ENCODE data around the gene TMEM60.
"Not testable (repeated sequence)": the region's sequence is repeated elsewhere in the genome, so short reads cannot be mapped to it uniquely, and the experiment has no call there.

Gene TMEM60

DNA sequence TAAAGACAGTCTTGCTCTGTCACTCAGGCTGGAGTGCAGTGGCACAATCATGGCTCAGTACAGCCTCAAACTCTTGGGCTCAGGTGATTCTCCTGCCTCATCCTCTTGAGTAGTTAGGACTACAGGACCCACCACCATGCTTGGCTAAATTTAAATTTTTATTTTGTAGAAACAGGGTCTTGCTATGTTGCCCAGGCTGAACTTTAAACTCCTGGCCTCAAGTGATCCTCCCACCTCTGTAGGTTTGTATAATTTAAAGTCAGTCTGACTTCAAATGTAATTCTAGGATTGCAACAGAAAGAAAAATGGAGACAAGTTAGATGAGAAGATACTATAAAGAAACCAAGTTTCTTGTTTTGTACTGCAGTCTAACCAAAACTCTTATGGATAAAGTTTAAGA is 11.5 kb downstream of the TMEM60 start:
- H3K4me1 ChIP-seq (ENCODE audit: control insufficient read depth, insufficient read depth, low read depth, low read length): no peaks in the 10 kb centered on the region
- H3K27me3 ChIP-seq (ENCODE audit: control insufficient read depth in 1 of 2, insufficient read depth in 1 of 2, low read length in 2 of 2): no peaks in the 10 kb centered on the region
- H3K18ac ChIP-seq (ENCODE audit: low read depth in 1 of 2, low read length in 2 of 2): no peak overlapping the region
- no peak overlapping the region for H4K8ac ChIP-seq (ENCODE audit: low read length)
- H3K9ac ChIP-seq (ENCODE audit: low read length): no peak overlapping the region
- H2BK15ac ChIP-seq (ENCODE audit: low read depth, poor library complexity, severe bottlenecking): no peak overlapping the region
- no peak overlapping the region for H3K4me3 ChIP-seq (ENCODE audit: insufficient read depth in 1 of 2, low read depth in 1 of 2, low read length in 2 of 2)
- H3K9me3 ChIP-seq (ENCODE audit: control insufficient read depth, low read length): peaks cover 13% of the 10 kb centered on the region
- peaks cover 0 to 29% of the 10 kb centered on the region in 2 experiments for H3K36me3 ChIP-seq (ENCODE audit: control insufficient read depth in 1 of 2, insufficient read depth in 2 of 2, low read depth in 1 of 2, low read length in 2 of 2)
- no peak overlapping the region for H4K91ac ChIP-seq (ENCODE audit: low read length)
- no peak overlapping the region for H3K27ac ChIP-seq (ENCODE audit: low read length, poor library complexity, severe bottlenecking)
- DNase-seq: no peak
- H2BK120ac ChIP-seq (ENCODE audit: low read depth, low read length): no peak overlapping the region
- no peak overlapping the region for H2AFZ ChIP-seq (ENCODE audit: low read depth, low read length)
- H3K79me1 ChIP-seq (replicated peaks; ENCODE audit: low read length, poor library complexity, severe bottlenecking): peaks cover 3% of the 10 kb centered on the region
- H2BK5ac ChIP-seq (ENCODE audit: low read depth, low read length, poor library complexity, severe bottlenecking): no peak overlapping the region
- no peak overlapping the region for H3K23ac ChIP-seq (ENCODE audit: low read length in 2 of 2)
- no peak overlapping the region for H3K4ac ChIP-seq (ENCODE audit: low read depth in 1 of 2, low read length in 2 of 2)
- H3K14ac ChIP-seq (ENCODE audit: low read length in 2 of 2): no peak overlapping the region
- no peak overlapping the region for H2AK5ac ChIP-seq (ENCODE audit: low read length, severe bottlenecking)
- H3K4me2 ChIP-seq (ENCODE audit: low read length, poor library complexity, severe bottlenecking): no peak overlapping the region
- H2BK12ac ChIP-seq (ENCODE audit: low read length in 2 of 2): no peak overlapping the region

DNA sequence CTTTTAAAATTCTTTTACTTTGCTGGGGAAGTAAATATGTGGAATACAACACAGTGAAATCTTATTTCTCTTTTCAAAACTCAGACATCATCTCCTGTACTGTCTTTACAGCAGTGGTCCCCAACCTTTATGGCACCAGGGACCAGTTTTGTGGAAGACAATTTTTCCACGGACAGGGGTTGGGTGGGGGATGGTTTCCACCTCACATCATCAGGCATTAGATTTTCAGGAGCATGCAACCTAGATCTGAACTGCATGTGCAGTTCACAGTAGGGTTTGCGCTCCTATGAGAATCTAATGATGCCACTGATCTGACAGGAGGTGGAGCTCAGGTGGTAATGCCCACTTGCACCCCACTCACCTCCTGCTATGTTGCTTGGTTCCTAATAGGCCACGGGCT is 12.2 kb downstream of the TMEM60 start:
- H4K91ac ChIP-seq (ENCODE audit: low read length): no peak overlapping the region
- H3K23ac ChIP-seq (ENCODE audit: low read length in 2 of 2): no peak overlapping the region
- no peak overlapping the region for H3K4me2 ChIP-seq (ENCODE audit: low read length, poor library complexity, severe bottlenecking)
- no peak overlapping the region for H3K14ac ChIP-seq (ENCODE audit: low read length in 2 of 2)
- H3K27me3 ChIP-seq (ENCODE audit: control insufficient read depth in 1 of 2, insufficient read depth in 1 of 2, low read length in 2 of 2): no peaks in the 10 kb centered on the region
- no peaks in the 10 kb centered on the region for H3K4me1 ChIP-seq (ENCODE audit: control insufficient read depth, insufficient read depth, low read depth, low read length)
- H4K8ac ChIP-seq (ENCODE audit: low read length): no peak overlapping the region
- no peak overlapping the region for H3K18ac ChIP-seq (ENCODE audit: low read depth in 1 of 2, low read length in 2 of 2)
- no peak overlapping the region for H3K27ac ChIP-seq (ENCODE audit: low read length, poor library complexity, severe bottlenecking)
- H2BK15ac ChIP-seq (ENCODE audit: low read depth, poor library complexity, severe bottlenecking): no peak overlapping the region
- no peak overlapping the region for H2BK5ac ChIP-seq (ENCODE audit: low read depth, low read length, poor library complexity, severe bottlenecking)
- H3K36me3 ChIP-seq (ENCODE audit: control insufficient read depth in 1 of 2, insufficient read depth in 2 of 2, low read depth in 1 of 2, low read length in 2 of 2): peaks cover 0 to 34% of the 10 kb centered on the region in 2 experiments
- no peak overlapping the region for H3K9ac ChIP-seq (ENCODE audit: low read length)
- WGBS: 90% methylated on average over 3 of the region's 3 CpGs
- H3K79me1 ChIP-seq (replicated peaks; ENCODE audit: low read length, poor library complexity, severe bottlenecking): peaks cover 3% of the 10 kb centered on the region
- no peak overlapping the region for H2AFZ ChIP-seq (ENCODE audit: low read depth, low read length)
- no peak overlapping the region for H2BK12ac ChIP-seq (ENCODE audit: low read length in 2 of 2)
- no peak for DNase-seq
- no peak overlapping the region for H2BK120ac ChIP-seq (ENCODE audit: low read depth, low read length)
- H3K4me3 ChIP-seq (ENCODE audit: insufficient read depth in 1 of 2, low read depth in 1 of 2, low read length in 2 of 2): no peak overlapping the region
- H3K4ac ChIP-seq (ENCODE audit: low read depth in 1 of 2, low read length in 2 of 2): no peak overlapping the region
- no peak overlapping the region for H2AK5ac ChIP-seq (ENCODE audit: low read length, severe bottlenecking)
- H3K9me3 ChIP-seq (ENCODE audit: control insufficient read depth, low read length): peaks cover 13% of the 10 kb centered on the region

DNA sequence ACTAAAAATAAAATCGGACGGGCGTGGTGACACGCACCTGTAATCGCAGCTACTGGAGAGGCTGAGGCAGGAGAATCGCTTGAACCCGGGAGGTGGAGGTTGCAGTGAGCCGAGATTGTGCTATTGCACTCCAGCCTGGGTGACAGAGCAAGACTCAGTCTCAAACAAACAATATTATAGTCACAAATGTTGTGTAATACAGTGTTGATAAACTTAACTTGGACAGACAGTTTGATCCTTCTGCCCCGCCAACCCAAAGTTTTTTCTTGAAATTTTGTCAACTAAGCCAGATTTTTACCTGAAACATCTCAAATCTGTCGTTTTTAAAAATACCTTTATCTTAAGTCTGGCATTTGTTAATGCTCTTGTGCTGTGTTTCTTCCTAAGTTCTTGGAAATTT is 13.8 kb downstream of the TMEM60 start:
- not testable (repeated sequence) for H2BK12ac ChIP-seq (ENCODE audit: low read length in 2 of 2); H2BK120ac ChIP-seq (ENCODE audit: low read depth, low read length); H3K4me2 ChIP-seq (ENCODE audit: low read length, poor library complexity, severe bottlenecking); H2AFZ ChIP-seq (ENCODE audit: low read depth, low read length); DNase-seq; H2BK5ac ChIP-seq (ENCODE audit: low read depth, low read length, poor library complexity, severe bottlenecking); H3K4me1 ChIP-seq (ENCODE audit: control insufficient read depth, insufficient read depth, low read depth, low read length); H3K4ac ChIP-seq (ENCODE audit: low read depth in 1 of 2, low read length in 2 of 2); H3K18ac ChIP-seq (ENCODE audit: low read depth in 1 of 2, low read length in 2 of 2); H3K14ac ChIP-seq (ENCODE audit: low read length in 2 of 2); H3K4me3 ChIP-seq (ENCODE audit: insufficient read depth in 1 of 2, low read depth in 1 of 2, low read length in 2 of 2); H3K79me1 ChIP-seq (replicated peaks; ENCODE audit: low read length, poor library complexity, severe bottlenecking); H4K8ac ChIP-seq (ENCODE audit: low read length); H3K27me3 ChIP-seq (ENCODE audit: control insufficient read depth in 1 of 2, insufficient read depth in 1 of 2, low read length in 2 of 2); H2BK15ac ChIP-seq (ENCODE audit: low read depth, poor library complexity, severe bottlenecking); H3K9ac ChIP-seq (ENCODE audit: low read length); H3K23ac ChIP-seq (ENCODE audit: low read length in 2 of 2); H4K91ac ChIP-seq (ENCODE audit: low read length); H3K27ac ChIP-seq (ENCODE audit: low read length, poor library complexity, severe bottlenecking); H2AK5ac ChIP-seq (ENCODE audit: low read length, severe bottlenecking)
- H3K9me3 ChIP-seq (ENCODE audit: control insufficient read depth, low read length): peaks cover 13% of the 10 kb centered on the region
- WGBS: 100% methylated on average over 9 of the region's 10 CpGs
- peaks cover 0 to 46% of the 10 kb centered on the region in 2 experiments for H3K36me3 ChIP-seq (ENCODE audit: control insufficient read depth in 1 of 2, insufficient read depth in 2 of 2, low read depth in 1 of 2, low read length in 2 of 2)

DNA sequence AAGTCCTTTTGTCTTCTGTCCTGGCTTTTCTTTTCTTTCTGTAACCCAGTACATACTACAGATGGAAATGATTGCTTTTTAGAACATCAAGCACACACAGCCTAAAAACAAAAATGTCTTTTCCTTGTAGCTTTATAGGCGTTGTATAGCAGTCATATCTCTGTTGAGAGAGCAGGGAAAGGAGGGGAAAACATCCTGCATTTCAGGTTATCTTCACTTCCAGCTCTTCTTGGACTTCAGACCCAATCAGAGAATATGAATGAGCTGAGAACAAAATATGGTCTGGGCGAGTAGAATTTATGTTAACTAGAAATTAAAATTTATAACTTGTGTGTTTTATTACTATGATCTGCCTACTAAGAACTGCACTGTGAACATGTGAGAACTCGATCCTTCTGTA is 14.7 kb downstream of the TMEM60 start:
- Histone ChIP-seq H3K9ac (ENCODE audit: low read length) (no peak overlapping the region), H3K4me2 (ENCODE audit: low read length, poor library complexity, severe bottlenecking) (no peak overlapping the region), H3K9me3 (ENCODE audit: control insufficient read depth, low read length) (peaks cover 13% of the 10 kb centered on the region), H3K14ac (ENCODE audit: low read length in 2 of 2) (no peak overlapping the region), H4K91ac (ENCODE audit: low read length) (no peak overlapping the region), H4K8ac (ENCODE audit: low read length) (no peak overlapping the region), H3K4me1 (ENCODE audit: control insufficient read depth, insufficient read depth, low read depth, low read length) (no peaks in the 10 kb centered on the region), H3K23ac (ENCODE audit: low read length in 2 of 2) (no peak overlapping the region), H3K79me1 (replicated peaks; ENCODE audit: low read length, poor library complexity, severe bottlenecking) (peaks cover 2% of the 10 kb centered on the region), H3K18ac (ENCODE audit: low read depth in 1 of 2, low read length in 2 of 2) (no peak overlapping the region), H3K36me3 (ENCODE audit: control insufficient read depth in 1 of 2, insufficient read depth in 2 of 2, low read depth in 1 of 2, low read length in 2 of 2) (peaks cover 0 to 52% of the 10 kb centered on the region in 2 experiments), H3K4ac (ENCODE audit: low read depth in 1 of 2, low read length in 2 of 2) (no peak overlapping the region), H2AK5ac (ENCODE audit: low read length, severe bottlenecking) (no peak overlapping the region), H2BK15ac (ENCODE audit: low read depth, poor library complexity, severe bottlenecking) (no peak overlapping the region), H3K27ac (ENCODE audit: low read length, poor library complexity, severe bottlenecking) (no peak overlapping the region), H2AFZ (ENCODE audit: low read depth, low read length) (no peak overlapping the region), H2BK5ac (ENCODE audit: low read depth, low read length, poor library complexity, severe bottlenecking) (no peak overlapping the region), H3K4me3 (ENCODE audit: insufficient read depth in 1 of 2, low read depth in 1 of 2, low read length in 2 of 2) (no peak overlapping the region), H2BK12ac (ENCODE audit: low read length in 2 of 2) (no peak overlapping the region), H2BK120ac (ENCODE audit: low read depth, low read length) (no peak overlapping the region), H3K27me3 (ENCODE audit: control insufficient read depth in 1 of 2, insufficient read depth in 1 of 2, low read length in 2 of 2) (no peaks in the 10 kb centered on the region)
- 92% methylated on average over 1 of the region's 3 CpGs for WGBS
- no peak for DNase-seq
